ENCODE measurements around the gene AATK.
"Not testable (repeated sequence)": the region's sequence is repeated elsewhere in the genome, so short reads cannot be mapped to it uniquely, and the experiment has no call there.

Gene AATK

DNA sequence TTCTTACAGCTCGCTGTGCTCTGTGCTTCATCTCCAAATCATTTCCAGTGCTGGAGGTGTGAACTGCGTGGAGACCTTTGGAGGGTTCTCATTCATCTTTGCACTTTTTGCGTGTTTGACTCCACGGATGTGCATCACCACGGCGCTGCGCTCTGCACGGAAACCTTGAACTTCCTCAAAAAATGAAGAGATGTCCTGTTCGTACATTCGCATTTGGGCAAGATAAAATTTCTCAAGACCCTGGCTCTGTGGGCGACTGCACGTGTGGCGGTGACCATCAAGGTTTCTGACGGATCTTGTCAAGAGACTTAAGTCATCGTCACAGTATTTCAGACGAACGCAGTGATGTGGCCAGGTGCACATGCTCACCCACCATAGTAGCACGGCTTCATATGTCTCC, 11.1 kb downstream of the AATK start:
- Histone ChIP-seq H3K9me3 (ENCODE audit: control insufficient read depth in 2 of 2, low read length in 2 of 2) (no peaks in the 10 kb centered on the region), H3K4me3 (ENCODE audit: low read length in 2 of 2) (no peak overlapping the region), H3K4me1 (ENCODE audit: control insufficient read depth in 2 of 2, insufficient read depth in 2 of 2, low read length in 2 of 2) (no peaks in the 10 kb centered on the region), H3K27ac (ENCODE audit: low read depth in 2 of 2, low read length in 2 of 2) (no peak overlapping the region), H3K36me3 (ENCODE audit: control insufficient read depth in 2 of 2, insufficient read depth in 2 of 2, low read length in 2 of 2) (no peaks in the 10 kb centered on the region), H3K27me3 (ENCODE audit: control insufficient read depth in 2 of 2, insufficient read depth in 2 of 2, low read length in 2 of 2) (peaks cover 0 to 2% of the 10 kb centered on the region in 2 donors), H3K9ac (ENCODE audit: low read depth in 1 of 2, low read length in 2 of 2) (no peak overlapping the region)

DNA sequence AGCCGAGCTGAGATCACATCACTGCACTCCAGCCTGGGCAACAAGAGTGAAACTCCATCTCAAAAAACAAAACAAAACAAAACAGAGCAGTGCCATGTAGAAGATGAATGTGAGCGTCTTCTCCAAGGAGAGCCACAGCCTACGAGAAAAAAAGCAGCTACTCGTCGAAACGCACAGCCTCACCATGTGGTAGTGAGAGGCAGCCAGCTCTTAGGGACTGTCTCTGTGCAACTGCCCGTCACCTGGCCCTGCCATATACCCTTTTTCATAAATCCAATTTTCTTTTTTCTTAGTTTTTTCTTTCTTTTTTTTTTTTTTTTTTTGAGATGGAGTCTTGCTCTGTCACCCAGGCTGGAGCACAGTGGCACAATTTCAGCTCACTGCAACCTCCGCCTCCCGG, 12.0 kb downstream of the AATK start:
- H3K4me1 ChIP-seq (ENCODE audit: control insufficient read depth in 2 of 2, insufficient read depth in 2 of 2, low read length in 2 of 2); H3K9ac ChIP-seq (ENCODE audit: low read depth in 1 of 2, low read length in 2 of 2); H3K4me3 ChIP-seq (ENCODE audit: low read length in 2 of 2); H3K9me3 ChIP-seq (ENCODE audit: control insufficient read depth in 2 of 2, low read length in 2 of 2); H3K27ac ChIP-seq (ENCODE audit: low read depth in 2 of 2, low read length in 2 of 2); H3K36me3 ChIP-seq (ENCODE audit: control insufficient read depth in 2 of 2, insufficient read depth in 2 of 2, low read length in 2 of 2); H3K27me3 ChIP-seq (ENCODE audit: control insufficient read depth in 2 of 2, insufficient read depth in 2 of 2, low read length in 2 of 2): not testable (repeated sequence)

DNA sequence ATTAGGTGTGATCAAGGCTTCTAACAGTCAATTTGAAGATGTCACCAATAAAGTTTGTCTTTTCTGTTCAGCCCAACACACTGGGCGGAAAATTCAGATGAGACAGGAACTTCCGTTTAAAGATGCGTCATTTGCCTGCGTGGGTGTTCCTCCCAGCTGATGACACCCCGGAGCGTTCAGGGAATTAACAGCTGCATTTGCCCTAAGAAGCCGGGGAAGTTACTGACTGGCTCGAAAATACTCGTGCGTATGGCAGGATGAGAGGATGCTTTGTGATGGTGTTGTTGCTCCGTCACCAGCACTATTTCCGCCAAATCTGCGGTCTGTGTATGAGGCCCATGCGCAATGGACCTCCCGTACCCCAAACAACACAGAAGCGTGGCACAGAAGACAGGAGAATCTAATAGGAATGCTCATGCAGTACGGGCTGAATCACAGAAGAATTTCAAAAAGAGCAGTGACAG, 12.6 kb downstream of the AATK start:
- no peaks in the 10 kb centered on the region for H3K9me3 ChIP-seq (ENCODE audit: control insufficient read depth in 2 of 2, low read length in 2 of 2)
- no peak overlapping the region for H3K4me3 ChIP-seq (ENCODE audit: low read length in 2 of 2)
- H3K4me1 ChIP-seq (ENCODE audit: control insufficient read depth in 2 of 2, insufficient read depth in 2 of 2, low read length in 2 of 2): no peaks in the 10 kb centered on the region
- H3K27me3 ChIP-seq (ENCODE audit: control insufficient read depth in 2 of 2, insufficient read depth in 2 of 2, low read length in 2 of 2): peaks cover 0 to 2% of the 10 kb centered on the region in 2 donors
- peak overlapping the region in 1 of 2 donors; percentile 9 for H3K27ac ChIP-seq (ENCODE audit: low read depth in 2 of 2, low read length in 2 of 2)
- H3K9ac ChIP-seq (ENCODE audit: low read depth in 1 of 2, low read length in 2 of 2): no peak overlapping the region
- no peaks in the 10 kb centered on the region for H3K36me3 ChIP-seq (ENCODE audit: control insufficient read depth in 2 of 2, insufficient read depth in 2 of 2, low read length in 2 of 2)

DNA sequence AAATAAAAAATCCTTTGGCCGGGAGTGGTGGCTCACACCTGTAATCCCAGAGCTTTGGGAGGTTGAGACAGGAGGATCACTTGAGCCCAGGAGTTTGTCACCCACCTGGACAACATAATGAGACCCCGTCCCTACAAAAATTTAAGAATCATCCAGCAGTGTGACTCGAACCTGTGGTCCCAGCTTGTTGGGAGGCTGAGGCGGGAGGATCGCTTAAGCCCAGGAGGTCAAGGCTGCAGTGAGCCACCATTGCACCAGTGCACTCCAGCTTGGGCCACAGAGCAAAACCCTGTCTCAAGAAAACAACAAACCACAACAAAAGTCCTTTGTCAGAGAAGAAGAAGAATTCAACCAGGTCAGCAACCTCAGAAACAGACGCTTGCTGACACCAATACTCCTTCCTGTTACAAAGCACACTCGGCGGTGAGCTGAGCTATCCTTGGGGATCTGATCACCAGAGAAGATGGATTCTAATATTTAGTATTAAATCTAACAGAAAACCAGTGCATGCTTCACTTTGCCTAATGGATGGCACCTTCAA, 13.7 kb downstream of the AATK start:
- Histone ChIP-seq H3K9ac (ENCODE audit: low read depth in 1 of 2, low read length in 2 of 2) (no peak overlapping the region), H3K4me1 (ENCODE audit: control insufficient read depth in 2 of 2, insufficient read depth in 2 of 2, low read length in 2 of 2) (no peaks in the 10 kb centered on the region), H3K27me3 (ENCODE audit: control insufficient read depth in 2 of 2, insufficient read depth in 2 of 2, low read length in 2 of 2) (peaks cover 0 to 2% of the 10 kb centered on the region in 2 donors), H3K36me3 (ENCODE audit: control insufficient read depth in 2 of 2, insufficient read depth in 2 of 2, low read length in 2 of 2) (no peaks in the 10 kb centered on the region), H3K27ac (ENCODE audit: low read depth in 2 of 2, low read length in 2 of 2) (no peak overlapping the region), H3K9me3 (ENCODE audit: control insufficient read depth in 2 of 2, low read length in 2 of 2) (no peaks in the 10 kb centered on the region), H3K4me3 (ENCODE audit: low read length in 2 of 2) (no peak overlapping the region)

DNA sequence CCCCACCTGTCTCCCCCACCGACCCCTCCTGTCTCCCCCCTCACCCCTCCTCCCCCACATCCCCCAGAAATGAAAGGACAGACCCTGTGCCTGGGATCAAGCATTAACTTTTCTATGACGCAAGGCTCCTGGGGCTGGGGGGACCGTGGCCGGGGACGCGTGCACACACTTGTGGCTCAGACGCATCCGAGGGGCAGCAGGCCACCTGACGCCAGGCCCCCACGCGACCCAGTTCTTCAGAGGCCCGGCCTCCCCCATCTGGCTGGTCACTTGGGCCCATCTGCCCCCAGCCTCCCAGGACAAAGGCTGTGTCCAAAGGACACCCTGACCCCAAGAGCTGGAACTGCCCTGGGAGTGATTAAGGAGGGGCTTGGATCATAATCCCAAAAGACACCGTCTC, 14.7 kb downstream of the AATK start:
- peaks cover 0 to 2% of the 10 kb centered on the region in 2 donors for H3K27me3 ChIP-seq (ENCODE audit: control insufficient read depth in 2 of 2, insufficient read depth in 2 of 2, low read length in 2 of 2)
- H3K27ac ChIP-seq (ENCODE audit: low read depth in 2 of 2, low read length in 2 of 2): no peak overlapping the region
- no peaks in the 10 kb centered on the region for H3K9me3 ChIP-seq (ENCODE audit: control insufficient read depth in 2 of 2, low read length in 2 of 2)
- no peak overlapping the region for H3K4me3 ChIP-seq (ENCODE audit: low read length in 2 of 2)
- no peaks in the 10 kb centered on the region for H3K4me1 ChIP-seq (ENCODE audit: control insufficient read depth in 2 of 2, insufficient read depth in 2 of 2, low read length in 2 of 2)
- no peaks in the 10 kb centered on the region for H3K36me3 ChIP-seq (ENCODE audit: control insufficient read depth in 2 of 2, insufficient read depth in 2 of 2, low read length in 2 of 2)
- no peak overlapping the region for H3K9ac ChIP-seq (ENCODE audit: low read depth in 1 of 2, low read length in 2 of 2)

DNA sequence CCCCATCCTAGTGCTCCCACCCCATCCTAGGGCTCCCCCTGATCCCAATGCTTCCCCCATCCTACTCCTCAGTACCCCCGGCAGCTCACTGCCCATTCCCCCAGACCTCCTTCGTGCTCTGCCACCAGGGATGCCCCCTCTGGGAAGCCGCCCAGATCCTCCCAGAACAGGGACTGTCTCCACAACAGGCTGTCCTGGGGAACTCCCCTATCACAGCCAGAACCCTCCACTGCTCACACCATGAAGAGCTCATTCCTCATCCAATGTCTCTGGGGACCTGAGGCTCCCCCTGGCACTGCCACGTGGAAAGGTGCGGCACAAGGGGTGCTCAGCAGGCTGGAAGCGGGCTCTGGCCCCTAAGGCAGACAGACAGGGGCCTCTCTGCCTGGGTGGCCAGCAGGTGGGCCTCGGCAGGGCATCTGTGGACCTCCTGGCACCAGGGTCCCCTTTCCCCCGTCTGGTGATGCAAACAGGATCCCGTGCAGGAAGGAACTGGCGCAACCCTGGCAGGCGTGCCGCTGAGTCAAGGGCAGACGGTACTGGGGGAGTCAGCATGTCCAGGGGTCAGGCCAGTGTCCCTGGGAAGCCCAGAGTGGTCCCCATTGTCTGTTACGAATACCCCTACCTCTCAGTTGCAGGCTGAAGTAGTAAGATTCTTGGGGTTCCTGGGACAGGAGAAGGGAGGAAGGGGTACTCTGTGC, 15.5 kb downstream of the AATK start:
- H3K4me1 ChIP-seq (ENCODE audit: control insufficient read depth in 2 of 2, insufficient read depth in 2 of 2, low read length in 2 of 2): no peaks in the 10 kb centered on the region

DNA sequence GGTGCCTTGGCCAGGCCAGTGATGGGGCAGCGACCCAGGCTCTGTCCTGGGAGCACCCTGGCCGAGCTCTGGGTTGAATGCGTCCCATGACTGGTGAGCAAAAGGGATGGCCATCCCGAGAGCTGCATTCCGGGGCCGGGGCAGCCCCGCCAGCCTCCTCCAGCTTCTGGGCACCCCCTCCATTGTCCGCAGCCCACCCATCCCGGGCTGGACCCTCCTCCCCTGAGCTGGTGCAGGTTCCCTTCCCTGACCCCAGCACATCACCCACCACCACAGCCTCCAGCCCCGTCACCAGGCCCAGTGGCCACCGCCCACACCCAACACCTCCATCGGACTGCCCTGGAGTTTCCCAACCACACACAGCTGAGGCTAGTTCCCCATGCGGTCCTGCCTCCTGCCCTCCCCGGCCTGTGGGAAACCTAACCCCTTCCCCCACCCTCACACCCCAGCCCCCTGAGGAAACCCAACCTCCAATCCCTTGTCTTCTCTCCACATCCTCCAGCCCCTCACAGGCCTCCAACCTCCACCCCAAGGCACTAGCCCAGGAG, 17.0 kb downstream of the AATK start:
- no peaks in the 10 kb centered on the region for H3K36me3 ChIP-seq (ENCODE audit: control insufficient read depth in 2 of 2, insufficient read depth in 2 of 2, low read length in 2 of 2)
- no peak overlapping the region for H3K27ac ChIP-seq (ENCODE audit: low read depth in 2 of 2, low read length in 2 of 2)
- peaks cover 0 to 2% of the 10 kb centered on the region in 2 donors for H3K27me3 ChIP-seq (ENCODE audit: control insufficient read depth in 2 of 2, insufficient read depth in 2 of 2, low read length in 2 of 2)
- H3K4me1 ChIP-seq (ENCODE audit: control insufficient read depth in 2 of 2, insufficient read depth in 2 of 2, low read length in 2 of 2): no peaks in the 10 kb centered on the region
- no peak overlapping the region for H3K9ac ChIP-seq (ENCODE audit: low read depth in 1 of 2, low read length in 2 of 2)
- no peaks in the 10 kb centered on the region for H3K9me3 ChIP-seq (ENCODE audit: control insufficient read depth in 2 of 2, low read length in 2 of 2)
- H3K4me3 ChIP-seq (ENCODE audit: low read length in 2 of 2): no peak overlapping the region

More for the DNA sequence above, 15.5 kb downstream of the AATK start:
- H3K27me3 ChIP-seq (ENCODE audit: control insufficient read depth in 2 of 2, insufficient read depth in 2 of 2, low read length in 2 of 2): peaks cover 0 to 2% of the 10 kb centered on the region in 2 donors
- H3K9ac ChIP-seq (ENCODE audit: low read depth in 1 of 2, low read length in 2 of 2): no peak overlapping the region
- no peak overlapping the region for H3K27ac ChIP-seq (ENCODE audit: low read depth in 2 of 2, low read length in 2 of 2)
- no peaks in the 10 kb centered on the region for H3K36me3 ChIP-seq (ENCODE audit: control insufficient read depth in 2 of 2, insufficient read depth in 2 of 2, low read length in 2 of 2)
- no peak overlapping the region for H3K4me3 ChIP-seq (ENCODE audit: low read length in 2 of 2)
- H3K9me3 ChIP-seq (ENCODE audit: control insufficient read depth in 2 of 2, low read length in 2 of 2): no peaks in the 10 kb centered on the region

DNA sequence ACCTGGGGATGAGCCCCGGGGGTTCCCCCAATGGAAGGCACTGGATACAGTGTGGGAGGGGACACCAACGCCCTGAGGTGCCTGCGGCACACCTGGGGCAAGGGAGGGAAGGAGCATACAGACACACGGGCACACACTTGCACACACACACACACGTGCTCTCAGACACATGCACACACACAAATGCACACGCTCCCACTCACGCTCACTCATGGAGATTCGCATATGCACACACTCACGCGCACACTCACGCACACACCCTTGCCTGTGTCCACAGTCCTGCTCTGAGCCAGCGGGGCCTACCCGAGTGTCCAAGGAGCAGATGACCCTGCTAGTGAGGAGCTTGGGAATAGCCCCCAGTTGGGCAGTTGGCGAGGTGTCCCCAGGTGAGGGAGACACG, 17.4 kb downstream of the AATK start:
- H3K9ac ChIP-seq (ENCODE audit: low read depth in 1 of 2, low read length in 2 of 2): no peak overlapping the region
- H3K9me3 ChIP-seq (ENCODE audit: control insufficient read depth in 2 of 2, low read length in 2 of 2): no peaks in the 10 kb centered on the region
- no peaks in the 10 kb centered on the region for H3K36me3 ChIP-seq (ENCODE audit: control insufficient read depth in 2 of 2, insufficient read depth in 2 of 2, low read length in 2 of 2)
- no peak overlapping the region for H3K27ac ChIP-seq (ENCODE audit: low read depth in 2 of 2, low read length in 2 of 2)
- H3K4me1 ChIP-seq (ENCODE audit: control insufficient read depth in 2 of 2, insufficient read depth in 2 of 2, low read length in 2 of 2): no peaks in the 10 kb centered on the region
- H3K27me3 ChIP-seq (ENCODE audit: control insufficient read depth in 2 of 2, insufficient read depth in 2 of 2, low read length in 2 of 2): peaks cover 0 to 2% of the 10 kb centered on the region in 2 donors
- H3K4me3 ChIP-seq (ENCODE audit: low read length in 2 of 2): no peak overlapping the region

DNA sequence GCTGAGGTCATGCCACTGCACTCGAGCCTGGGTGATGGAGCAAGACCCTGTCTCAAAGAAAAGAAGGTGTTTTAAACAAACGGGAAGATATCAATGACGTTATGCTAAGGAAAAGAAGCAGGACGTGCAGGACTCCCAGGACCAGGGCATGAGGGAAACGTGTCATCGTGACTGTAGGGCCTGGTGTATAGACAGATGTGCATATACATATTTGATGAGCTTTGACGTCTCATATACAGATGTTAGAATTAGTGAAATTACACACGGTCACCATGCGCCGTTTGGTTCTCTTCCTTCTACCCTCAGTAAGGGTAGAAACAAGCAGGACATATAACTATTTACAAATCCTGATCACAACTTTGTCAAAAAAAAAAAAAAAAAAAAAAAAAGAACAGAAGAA, 18.3 kb downstream of the AATK start:
- H3K27me3 ChIP-seq (ENCODE audit: control insufficient read depth in 2 of 2, insufficient read depth in 2 of 2, low read length in 2 of 2): peaks cover 0 to 2% of the 10 kb centered on the region in 2 donors

DNA sequence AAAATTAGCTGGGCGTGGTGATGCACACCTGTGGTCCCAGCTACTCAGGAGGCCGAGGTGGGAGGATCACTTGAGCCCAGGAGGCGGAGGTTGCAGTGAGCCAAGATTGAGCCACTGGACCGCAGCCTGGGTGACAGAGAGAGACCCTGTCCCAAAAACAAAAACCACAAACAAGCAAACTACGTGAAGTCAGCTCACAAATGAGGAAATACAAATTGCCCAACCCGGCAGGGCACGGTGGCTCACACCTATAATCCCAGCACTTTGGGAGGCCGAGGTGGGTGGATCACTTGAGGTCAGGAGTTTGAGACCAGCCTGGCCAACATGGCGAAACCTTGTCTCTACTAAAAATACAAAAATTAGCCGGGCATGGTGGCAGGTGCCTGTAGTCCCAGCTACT, 19.8 kb downstream of the AATK start:
- not testable (repeated sequence) for H3K9me3 ChIP-seq (ENCODE audit: control insufficient read depth in 2 of 2, low read length in 2 of 2); H3K4me1 ChIP-seq (ENCODE audit: control insufficient read depth in 2 of 2, insufficient read depth in 2 of 2, low read length in 2 of 2); H3K27ac ChIP-seq (ENCODE audit: low read depth in 2 of 2, low read length in 2 of 2); H3K4me3 ChIP-seq (ENCODE audit: low read length in 2 of 2); H3K27me3 ChIP-seq (ENCODE audit: control insufficient read depth in 2 of 2, insufficient read depth in 2 of 2, low read length in 2 of 2); H3K9ac ChIP-seq (ENCODE audit: low read depth in 1 of 2, low read length in 2 of 2); H3K36me3 ChIP-seq (ENCODE audit: control insufficient read depth in 2 of 2, insufficient read depth in 2 of 2, low read length in 2 of 2)

More for the DNA sequence above, 18.3 kb downstream of the AATK start:
- Histone ChIP-seq H3K4me1 (ENCODE audit: control insufficient read depth in 2 of 2, insufficient read depth in 2 of 2, low read length in 2 of 2) (peaks cover 0 to 2% of the 10 kb centered on the region in 2 donors), H3K27ac (ENCODE audit: low read depth in 2 of 2, low read length in 2 of 2) (no peak overlapping the region), H3K36me3 (ENCODE audit: control insufficient read depth in 2 of 2, insufficient read depth in 2 of 2, low read length in 2 of 2) (no peaks in the 10 kb centered on the region), H3K9ac (ENCODE audit: low read depth in 1 of 2, low read length in 2 of 2) (no peak overlapping the region), H3K4me3 (ENCODE audit: low read length in 2 of 2) (no peak overlapping the region), H3K9me3 (ENCODE audit: control insufficient read depth in 2 of 2, low read length in 2 of 2) (no peaks in the 10 kb centered on the region)
